Endodermal cell (in vitro differentiated cells): ENCODE results near the gene BRIX1. TPM values are rescaled to one million over a fixed set of nuclear protein-coding genes. Genes with fewer than 3 reads are reported as not detected.
"Not testable (repeated sequence)": the region's sequence is repeated elsewhere in the genome, so short reads cannot be mapped to it uniquely, and the experiment has no call there.

Experiments used
- DNase-seq: peaks from one replicate; pipeline ENCODE4 v3.0.0-alpha.2; 2017
- H3K27ac ChIP-seq: 2 replicates; pipeline ENCODE4 v1.5.1; 2013; ENCODE audit warnings: mild to moderate bottlenecking, low read depth, low read length, moderate library complexity
- H3K27me3 ChIP-seq: 2 replicates; pipeline ENCODE4 v1.6.1; 2013; ENCODE audit warnings: mild to moderate bottlenecking, low read length, moderate library complexity; ENCODE audit not compliant: insufficient read depth, control insufficient read depth, poor library complexity, severe bottlenecking
- H3K36me3 ChIP-seq: 2 replicates; pipeline ENCODE4 v1.7.0; 2013; ENCODE audit warnings: mild to moderate bottlenecking, low read length, moderate library complexity; ENCODE audit not compliant: control insufficient read depth, insufficient read depth
- H3K4me1 ChIP-seq: one replicate; pipeline ENCODE4 v1.7.0; 2013; ENCODE audit warnings: low read length; ENCODE audit not compliant: control insufficient read depth, insufficient read depth
- H3K4me3 ChIP-seq: 2 replicates; pipeline ENCODE4 v1.5.1; 2013; ENCODE audit warnings: mild to moderate bottlenecking, low read length, moderate library complexity
- H3K9ac ChIP-seq: 2 replicates; pipeline ENCODE4 v1.6.1; 2013; ENCODE audit warnings: mild to moderate bottlenecking, low read length, moderate library complexity; ENCODE audit not compliant: poor library complexity, severe bottlenecking; ENCODE audit errors: extremely low read depth
- H3K9me3 ChIP-seq: 2 replicates; pipeline ENCODE4 v1.6.1; 2013; ENCODE audit warnings: mild to moderate bottlenecking, low read length, moderate library complexity; ENCODE audit not compliant: control insufficient read depth
- H3K27ac Mint-ChIP-seq: 2 replicates; pipeline ENCODE4 v1.8.0; 2020; ENCODE audit warnings: mixed read lengths
- H3K27me3 Mint-ChIP-seq: 2 replicates; pipeline ENCODE4 v1.8.0; 2021; ENCODE audit warnings: mild to moderate bottlenecking, mixed read lengths; ENCODE audit not compliant: insufficient read depth
- H3K36me3 Mint-ChIP-seq: 2 replicates; pipeline ENCODE4 v1.8.0; 2020; ENCODE audit warnings: low read depth, mixed read lengths
- H3K4me1 Mint-ChIP-seq: 2 replicates; pipeline ENCODE4 v1.8.0; 2020; ENCODE audit warnings: mixed read lengths
- H3K4me3 Mint-ChIP-seq: 2 replicates; pipeline ENCODE4 v1.8.0; 2020; ENCODE audit warnings: mild to moderate bottlenecking, moderate library complexity, mixed read lengths
- H3K9me3 Mint-ChIP-seq: 2 replicates; pipeline ENCODE4 v1.8.0; 2020; ENCODE audit warnings: mild to moderate bottlenecking, mixed read lengths
- WGBS, 2 experiments: methylation state at CpG; one replicate each; pipeline versions ENCODE4 v1.1.5 to v1.1.7; 2013; ENCODE audit warnings: missing lambda C conversion rate in 2 of 2, mixed read lengths in 1 of 2; ENCODE audit not compliant: insufficient coverage in 1 of 2, insufficient read length in 1 of 2; 5-methylcytosine and 5-hydroxymethylcytosine counted together
- total RNA-seq, 2 donors: library from RNA; stranded (reverse); fragmentation: NEBNext Ultra II Directional in 1 of 2; extraction: Animal tissue kit (Norgen Biotek cat#: 25700) in 1 of 2; gene quantifications; 2 replicates in 1 of 2; 3 replicates in 1 of 2; pipeline ENCODE4 v1.2.1, GENCODE V29; 2021
- TF ChIP-seq, protein P1 (sequence below): fragments of 200-600 bp; sonication (generic); conservative IDR thresholded peaks from 2 replicates; pipeline ENCODE4 v1.5.0; 2021; ENCODE audit warnings: antibody characterized with exemption, mild to moderate bottlenecking

The BRIX1 gene
- total RNA-seq, 2 donors from 2014 or later, result 46.0 to 54.7 TPM

DNA sequence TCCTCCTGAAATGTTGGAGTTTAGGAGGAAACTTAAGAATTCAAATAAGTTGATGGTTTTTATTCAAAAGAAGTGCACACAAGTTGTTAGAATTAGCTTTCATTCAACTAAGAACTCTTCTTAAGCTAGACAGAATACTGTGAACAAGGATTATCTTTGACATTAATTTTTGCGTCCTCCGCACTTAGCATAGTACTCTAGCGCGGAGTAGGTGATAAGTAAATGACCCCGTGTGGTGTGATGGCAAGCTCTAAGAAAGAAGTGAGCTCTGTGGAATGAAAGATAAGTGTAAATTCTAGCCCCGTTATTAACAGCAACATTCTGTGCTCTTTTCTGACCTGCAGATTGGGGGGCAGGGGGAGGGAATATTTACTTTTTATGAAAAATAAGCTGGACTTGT lies 1.0 kb downstream of the BRIX1 start:
- H3K36me3 Mint-ChIP-seq, result peaks cover 25% of the 10 kb centered on the region
- H3K9me3 ChIP-seq, result no peaks in the 10 kb centered on the region
- no peak overlapping the region for H3K4me3 Mint-ChIP-seq
- H3K27ac Mint-ChIP-seq, result no peak overlapping the region
- H3K36me3 ChIP-seq, result peaks cover 47% of the 10 kb centered on the region
- H3K4me1 ChIP-seq, result no peaks in the 10 kb centered on the region
- no peaks in the 10 kb centered on the region for H3K9me3 Mint-ChIP-seq
- 14 to 16% methylated on average over 6 of the region's 6 CpGs for WGBS, 2 experiments
- H3K27me3 Mint-ChIP-seq, result no peaks in the 10 kb centered on the region
- TF ChIP-seq, protein P1, sequence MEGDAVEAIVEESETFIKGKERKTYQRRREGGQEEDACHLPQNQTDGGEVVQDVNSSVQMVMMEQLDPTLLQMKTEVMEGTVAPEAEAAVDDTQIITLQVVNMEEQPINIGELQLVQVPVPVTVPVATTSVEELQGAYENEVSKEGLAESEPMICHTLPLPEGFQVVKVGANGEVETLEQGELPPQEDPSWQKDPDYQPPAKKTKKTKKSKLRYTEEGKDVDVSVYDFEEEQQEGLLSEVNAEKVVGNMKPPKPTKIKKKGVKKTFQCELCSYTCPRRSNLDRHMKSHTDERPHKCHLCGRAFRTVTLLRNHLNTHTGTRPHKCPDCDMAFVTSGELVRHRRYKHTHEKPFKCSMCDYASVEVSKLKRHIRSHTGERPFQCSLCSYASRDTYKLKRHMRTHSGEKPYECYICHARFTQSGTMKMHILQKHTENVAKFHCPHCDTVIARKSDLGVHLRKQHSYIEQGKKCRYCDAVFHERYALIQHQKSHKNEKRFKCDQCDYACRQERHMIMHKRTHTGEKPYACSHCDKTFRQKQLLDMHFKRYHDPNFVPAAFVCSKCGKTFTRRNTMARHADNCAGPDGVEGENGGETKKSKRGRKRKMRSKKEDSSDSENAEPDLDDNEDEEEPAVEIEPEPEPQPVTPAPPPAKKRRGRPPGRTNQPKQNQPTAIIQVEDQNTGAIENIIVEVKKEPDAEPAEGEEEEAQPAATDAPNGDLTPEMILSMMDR, result no peak
- peak overlapping the region; percentile 97 for H3K4me3 ChIP-seq
- DNase-seq, result no peak
- H3K27me3 ChIP-seq, result no peaks in the 10 kb centered on the region
- H3K27ac ChIP-seq, result no peak overlapping the region
- peaks cover 26% of the 10 kb centered on the region for H3K4me1 Mint-ChIP-seq
- H3K9ac ChIP-seq, result peak overlapping the region; percentile 95

DNA sequence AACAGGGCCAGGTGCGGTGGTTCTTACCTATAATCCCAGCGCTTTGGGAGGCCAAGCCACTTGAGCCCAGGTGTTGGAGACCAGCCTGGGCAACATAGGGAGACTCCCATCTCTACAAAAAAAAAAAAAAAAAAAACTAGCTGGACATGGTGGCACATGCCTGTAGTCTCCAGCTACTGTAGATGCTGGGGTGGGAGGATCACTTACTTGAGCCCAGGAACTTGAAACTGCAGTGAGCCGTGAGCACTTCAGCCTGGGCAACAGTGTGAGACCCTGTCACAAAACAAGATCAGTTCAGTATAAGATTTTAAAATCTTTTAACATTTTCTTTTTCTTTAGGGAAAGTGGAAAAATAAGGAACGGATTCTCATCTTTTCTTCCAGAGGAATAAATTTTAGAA lies 2.5 kb downstream of the BRIX1 start:
- Mint-ChIP-seq H3K4me3 (no peak overlapping the region), H3K36me3 (peaks cover 27% of the 10 kb centered on the region), H3K9me3 (no peaks in the 10 kb centered on the region), H3K27me3 (no peaks in the 10 kb centered on the region), H3K27ac (peak overlapping the region; percentile 5), H3K4me1 (peaks cover 26% of the 10 kb centered on the region)
- no peaks in the 10 kb centered on the region for H3K4me1 ChIP-seq
- no peaks in the 10 kb centered on the region for H3K9me3 ChIP-seq
- no peak for DNase-seq
- H3K36me3 ChIP-seq, result peaks cover 50% of the 10 kb centered on the region
- whole genome bisulfite sequencing, 2 experiments, result 91% methylated on average over 3 of the region's 4 CpGs; no CpG with 5 or more reads in 1 of the 2 experiments
- peak overlapping the region; percentile 97 for H3K4me3 ChIP-seq
- TF ChIP-seq, protein P1, result no peak
- no peaks in the 10 kb centered on the region for H3K27me3 ChIP-seq
- H3K27ac ChIP-seq, result no peak overlapping the region
- H3K9ac ChIP-seq, result no peak overlapping the region

DNA sequence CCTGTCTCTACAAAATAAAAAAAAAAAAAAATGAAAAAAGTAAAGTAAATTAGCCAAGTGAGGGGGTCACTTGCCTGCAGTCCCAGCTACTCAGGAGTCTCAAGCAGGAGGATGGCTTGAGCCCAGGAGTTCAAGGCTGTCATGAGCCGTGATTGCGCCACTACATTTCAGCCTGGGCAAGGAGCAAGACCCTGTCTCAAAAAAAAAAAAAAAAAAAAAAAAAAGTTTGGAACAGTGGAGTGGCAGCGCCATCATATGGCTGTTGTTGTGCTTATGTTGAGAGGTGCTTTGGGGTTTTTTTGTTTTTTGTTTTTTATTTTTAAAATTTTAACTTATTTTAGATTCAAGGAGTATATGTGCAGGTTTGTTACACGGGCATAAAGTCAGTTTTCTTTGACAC lies 3.6 kb downstream of the BRIX1 start:
- TF ChIP-seq, protein P1, result peak; percentile 58
- H3K9me3 Mint-ChIP-seq, result no peaks in the 10 kb centered on the region
- H3K27me3 Mint-ChIP-seq, result no peaks in the 10 kb centered on the region
- Histone ChIP-seq H3K4me1 (no peaks in the 10 kb centered on the region), H3K9ac (no peak overlapping the region), H3K4me3 (no peak overlapping the region), H3K27ac (no peak overlapping the region), H3K9me3 (no peaks in the 10 kb centered on the region), H3K27me3 (no peaks in the 10 kb centered on the region), H3K36me3 (peaks cover 56% of the 10 kb centered on the region)
- no peak for DNase-seq
- 95 to 100% methylated on average over 1 to 4 of the region's 4 CpGs for WGBS, 2 experiments
- peaks cover 34% of the 10 kb centered on the region for H3K36me3 Mint-ChIP-seq
- H3K4me3 Mint-ChIP-seq, result no peak overlapping the region
- H3K27ac Mint-ChIP-seq, result no peak overlapping the region
- peaks cover 21% of the 10 kb centered on the region for H3K4me1 Mint-ChIP-seq

DNA sequence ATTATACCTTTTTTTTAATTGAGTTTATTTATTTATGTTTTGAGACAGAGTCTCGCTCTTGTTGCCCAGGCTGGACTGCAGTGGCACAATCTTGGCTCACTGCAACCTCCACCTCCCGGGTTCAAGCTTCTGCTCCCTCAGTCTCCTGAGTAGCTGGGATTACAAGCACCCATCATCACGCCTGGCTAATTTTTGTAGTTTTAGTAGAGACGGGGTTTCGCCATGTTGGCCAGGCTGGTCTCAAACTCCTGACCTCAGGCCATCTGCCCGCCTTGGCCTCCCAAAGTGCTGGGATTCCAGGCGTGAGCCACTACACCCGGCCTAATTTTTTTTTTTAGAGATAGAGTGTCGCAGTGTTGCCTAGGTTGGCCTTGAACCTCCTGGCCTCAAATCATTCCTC lies 7.7 kb downstream of the BRIX1 start:
- not testable (repeated sequence) for DNase-seq, H3K4me3 Mint-ChIP-seq, H3K4me3 ChIP-seq, H3K27ac ChIP-seq, H3K4me1 Mint-ChIP-seq, H3K9me3 Mint-ChIP-seq, H3K27ac Mint-ChIP-seq, H3K9ac ChIP-seq, H3K27me3 ChIP-seq, H3K27me3 Mint-ChIP-seq, H3K9me3 ChIP-seq, H3K4me1 ChIP-seq
- peaks cover 83% of the 10 kb centered on the region for H3K36me3 ChIP-seq
- peaks cover 53% of the 10 kb centered on the region for H3K36me3 Mint-ChIP-seq
- 94 to 95% methylated on average over 8 to 9 of the region's 9 CpGs for WGBS, 2 experiments
